Measurements from ENCODE around the gene RAB22A. TPM values are rescaled to one million over a fixed set of nuclear protein-coding genes. Genes with fewer than 3 reads are reported as not detected.
"Not testable (repeated sequence)": the region's sequence is repeated elsewhere in the genome, so short reads cannot be mapped to it uniquely, and the experiment has no call there.

The RAB22A gene
- total RNA-seq, 1 experiment from 2014 or later, result 13.8 TPM

DNA sequence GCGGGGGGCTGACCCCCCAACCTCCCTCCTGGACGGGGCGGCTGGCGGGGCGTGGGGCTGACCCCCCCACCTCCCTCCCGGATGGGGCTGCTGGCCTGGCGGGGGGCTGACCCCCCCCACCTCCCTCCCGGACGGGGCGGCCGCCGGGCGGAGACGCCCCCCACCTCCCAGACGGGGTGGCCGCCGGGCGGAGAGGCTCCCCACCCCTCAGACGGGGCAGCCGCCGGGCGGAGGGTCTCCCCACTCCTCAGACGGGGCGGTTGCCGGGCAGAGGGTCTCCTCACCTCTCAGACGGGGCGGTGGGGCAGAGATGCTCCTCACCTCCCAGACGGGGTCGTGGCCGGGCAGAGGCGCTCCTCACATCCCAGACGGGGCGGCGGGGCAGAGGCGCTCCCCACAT is 104.7 kb downstream of the RAB22A start:
- not testable (repeated sequence) for DNase-seq (ENCODE audit: low read depth)

DNA sequence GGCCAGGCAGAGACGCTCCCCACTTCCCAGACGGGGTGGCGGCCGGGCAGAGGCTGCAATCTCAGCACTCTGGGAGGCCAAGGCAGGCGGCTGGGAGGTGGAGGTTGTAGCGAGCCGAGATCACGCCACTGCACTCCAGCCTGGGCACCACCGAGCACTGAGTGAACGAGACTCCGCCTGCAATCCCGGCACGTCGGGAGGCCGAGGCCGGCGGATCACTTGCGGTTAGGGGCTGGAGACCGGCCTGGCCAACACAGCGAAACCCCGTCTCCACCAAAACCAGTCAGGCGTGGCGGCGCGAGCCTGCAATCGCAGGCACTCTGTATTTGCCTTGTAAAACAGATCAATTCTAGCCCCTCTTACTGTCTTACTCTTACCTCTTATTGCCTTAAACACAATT is 105.3 kb downstream of the RAB22A start:
- not testable (repeated sequence) for DNase-seq (ENCODE audit: low read depth)

DNA sequence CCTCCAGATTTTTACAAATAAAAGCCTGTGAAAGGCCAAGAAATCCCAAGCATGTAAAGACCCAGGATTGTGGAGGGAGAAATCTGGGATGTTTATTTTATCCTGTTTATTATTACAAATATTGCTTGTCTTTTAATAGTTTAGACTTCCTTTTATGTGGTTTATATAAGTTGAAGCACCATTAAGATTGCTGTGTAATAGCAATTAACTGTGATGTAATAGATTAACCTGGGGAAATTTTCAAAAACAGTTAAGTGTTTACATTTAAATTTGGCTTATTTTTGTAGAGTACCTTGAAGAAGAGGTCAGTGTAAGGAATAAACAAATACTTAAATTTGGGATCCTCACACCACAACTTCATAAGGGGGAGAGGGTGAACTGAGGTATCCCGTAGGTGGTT is 106.5 kb downstream of the RAB22A start:
- no peak for DNase-seq (ENCODE audit: low read depth)

DNA sequence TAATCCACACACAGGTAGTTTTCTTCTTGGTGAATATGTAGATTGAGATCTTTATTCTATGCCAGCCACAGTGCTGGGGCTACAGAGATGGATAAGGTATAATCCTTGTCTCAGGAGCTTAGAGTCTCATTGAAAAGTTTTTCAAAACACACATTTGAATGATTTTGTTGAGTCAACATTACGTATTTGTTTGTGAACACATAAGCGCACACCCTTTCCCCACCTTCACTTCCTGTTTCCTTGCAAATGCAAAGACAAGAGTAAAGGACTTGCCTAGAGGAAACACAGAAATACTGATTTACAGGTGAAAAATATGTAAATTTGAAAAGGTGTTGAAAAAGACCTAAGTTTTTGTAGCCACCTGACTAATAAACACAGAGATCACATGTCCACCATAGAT is 107.3 kb downstream of the RAB22A start:
- DNase-seq (ENCODE audit: low read depth), result no peak

Other genes starting within 250 kb of the RAB22A start
- not detected in 2 replicates for gene ANKRD60, start 81.1 kb upstream of the RAB22A start, total RNA-seq (2014; rRNA removed; shearing (Covaris generic))
- gene VAPB, start 79.5 kb downstream of the RAB22A start, total RNA-seq (2014; rRNA removed; shearing (Covaris generic)), result 6.7 and 10.9 TPM in 2 replicates
- 2.8 and 3.2 TPM in 2 replicates for gene APCDD1L, start 205.7 kb downstream of the RAB22A start, total RNA-seq (2014; rRNA removed; shearing (Covaris generic))

All from Daoy (cell line).